GM12878 (cell line): ENCODE data around the gene CYP4F11. TPM values are rescaled to one million over a fixed set of nuclear protein-coding genes. Genes with fewer than 3 reads are reported as not detected.

ENCODE experiments used
- ATAC-seq: fragments of 200-7000 bp; cut with Tn5 transposase; 3 replicates; pipeline ENCODE4 v1.9.1; 2020; ENCODE audit warnings: mild to moderate bottlenecking, moderate library complexity
- BruUV-seq: library from RNA; stranded (reverse); fragments of 400-500 nt; replicated peaks from 2 replicates; lab custom pipeline; 2021; lab: Mats Ljungman, UMichigan
- CTCF ChIA-PET: fragments of 300-600 bp; sonication (Branson Sonifier 250); formaldehyde crosslinking; extraction: SDS; loops from one replicate; lab custom pipeline; 2021; ENCODE audit warnings: inconsistent platforms; lab: Yijun Ruan, JAX
- POLR2A ChIA-PET: fragments of 350-600 bp; formaldehyde crosslinking; extraction: SDS; loops from one replicate; lab custom pipeline; 2021; ENCODE audit warnings: inconsistent platforms; lab: Charles Lee
- RAD21 ChIA-PET: fragments of 300-600 bp; sonication (Branson Sonifier 250); formaldehyde crosslinking; loops from one replicate; lab custom pipeline; 2023; ENCODE audit warnings: antibody characterized with exemption; ENCODE audit not compliant: unreplicated experiment; lab: Charles Lee
- SMC1A ChIA-PET: fragments of 300-600 bp; sonication (Branson Sonifier 250); formaldehyde crosslinking; loops from one replicate; lab custom pipeline; 2023; ENCODE audit not compliant: unreplicated experiment, uncharacterized antibody; lab: Charles Lee
- DNase-seq: peaks from one replicate; pipeline ENCODE4 v3.0.0-alpha.2; 2011; ENCODE audit warnings: low read depth, low spot score
- FAIRE-seq: peaks from 3 replicates; lab custom pipeline; 2011; peaks lifted over from hg19 to GRCh38; lab: Jason Lieb, UNC
- H2AFZ ChIP-seq: 2 replicates; pipeline ENCODE4 v1.6.0; 2011; ENCODE audit warnings: low read depth, low read length, control low read depth; ENCODE audit not compliant: control insufficient read depth
- H3K27ac ChIP-seq: 2 replicates; pipeline ENCODE4 v1.5.1; 2011; ENCODE audit warnings: control low read depth; ENCODE audit not compliant: control insufficient read depth, insufficient read depth
- H3K27me3 ChIP-seq, 2 experiments: replicated peaks in 1 of 2; 2 replicates each; pipeline versions ENCODE4 v1.6.0 to v1.6.1; 2011; ENCODE audit warnings: low read length in 1 of 2; ENCODE audit not compliant: control insufficient read depth in 2 of 2, insufficient read depth in 2 of 2
- H3K36me3 ChIP-seq, 2 experiments: 2 replicates each; pipeline ENCODE4 v1.5.1; 2011; ENCODE audit warnings: low read length in 1 of 2; ENCODE audit not compliant: control insufficient read depth in 2 of 2, insufficient read depth in 2 of 2
- H3K4me1 ChIP-seq: 2 replicates; pipeline ENCODE4 v1.6.1; 2011; ENCODE audit warnings: mild to moderate bottlenecking, low read length, moderate library complexity, mixed read lengths; ENCODE audit not compliant: control insufficient read depth, insufficient read depth
- H3K4me2 ChIP-seq: 2 replicates; pipeline ENCODE4 v1.6.0; 2011; ENCODE audit warnings: control low read depth; ENCODE audit not compliant: control insufficient read depth, insufficient read depth
- H3K4me3 ChIP-seq: fragments of 200-600 bp; sonication (generic); 2 replicates; pipeline ENCODE4 v1.5.1; 2016
- H3K79me2 ChIP-seq: 2 replicates; pipeline ENCODE4 v1.6.0; 2011; ENCODE audit warnings: low read length; ENCODE audit not compliant: control insufficient read depth, insufficient read depth
- H3K9ac ChIP-seq: 2 replicates; pipeline ENCODE4 v1.8.0; 2011; ENCODE audit warnings: low read length, control low read depth, mixed read lengths; ENCODE audit not compliant: control insufficient read depth, insufficient read depth
- H3K9me3 ChIP-seq: replicated peaks from 3 replicates; pipeline ENCODE4 v1.5.1; 2011; ENCODE audit warnings: mild to moderate bottlenecking, low read length; ENCODE audit not compliant: control insufficient read depth, insufficient read depth
- H4K20me1 ChIP-seq: 2 replicates; pipeline ENCODE4 v1.6.0; 2011; ENCODE audit not compliant: control insufficient read depth, insufficient read depth
- CREM ChIP-seq: IDR thresholded peaks from 2 replicates; pipeline ENCODE4 v1.6.1; 2014; ENCODE audit warnings: antibody characterized with exemption, low read depth
- HCFC1 ChIP-seq: fragments of 150-350 bp; IDR thresholded peaks from 2 replicates; pipeline ENCODE4 v1.6.1; 2014; ENCODE audit warnings: low read length
- HDGF ChIP-seq: fragments of 450-650 bp; IDR thresholded peaks from 2 replicates; pipeline ENCODE4 v1.6.1; 2016; ENCODE audit warnings: antibody characterized with exemption
- IKZF2 ChIP-seq, 2 experiments: fragments of 450-650 bp; IDR thresholded peaks; 2 replicates each; pipeline ENCODE4 v1.6.1; 2017; ENCODE audit warnings: mild to moderate bottlenecking in 2 of 2, moderate library complexity in 2 of 2
- MTA2 ChIP-seq: fragments of 450-650 bp; IDR thresholded peaks from 2 replicates; pipeline ENCODE4 v1.6.1; 2016; ENCODE audit warnings: low read depth, mild to moderate bottlenecking, moderate library complexity
- MYC ChIP-seq: IDR thresholded peaks from 2 replicates; pipeline ENCODE4 v1.6.1; 2011; ENCODE audit warnings: mild to moderate bottlenecking, low read length, moderate library complexity, inconsistent platforms; ENCODE audit not compliant: insufficient read depth, insufficient replicate concordance, insufficient read length, severe bottlenecking
- NFYA ChIP-seq: IDR thresholded peaks from 2 replicates; pipeline ENCODE4 v1.6.1; 2011; ENCODE audit warnings: low read depth, mild to moderate bottlenecking, low read length, improper control_type of control experiment, borderline replicate concordance
- PAX5 ChIP-seq: IDR thresholded peaks from 2 replicates; pipeline ENCODE4 v1.6.1; 2011; ENCODE audit warnings: low read depth, low read length, borderline replicate concordance
- PAX8 ChIP-seq: fragments of 450-650 bp; IDR thresholded peaks from 2 replicates; pipeline ENCODE4 v1.6.1; 2017; ENCODE audit warnings: mild to moderate bottlenecking, moderate library complexity
- PML ChIP-seq: IDR thresholded peaks from 2 replicates; pipeline ENCODE4 v1.6.1; 2012; ENCODE audit warnings: low read length, inconsistent platforms
- POU2F2 ChIP-seq: IDR thresholded peaks from 3 replicates; pipeline ENCODE4 v1.6.1; 2011; ENCODE audit warnings: low read depth, mild to moderate bottlenecking, low read length, borderline replicate concordance
- SMAD1 ChIP-seq: fragments of 450-650 bp; IDR thresholded peaks from 2 replicates; pipeline ENCODE4 v1.6.1; 2018; ENCODE audit warnings: mild to moderate bottlenecking, low read depth; ENCODE audit not compliant: partially characterized antibody
- SUPT20H ChIP-seq: IDR thresholded peaks from 2 replicates; pipeline ENCODE4 v1.6.1; 2011; ENCODE audit warnings: low read depth, mild to moderate bottlenecking, low read length, moderate library complexity, borderline replicate concordance; ENCODE audit not compliant: control insufficient read depth
- ZNF24 ChIP-seq: fragments of 450-650 bp; IDR thresholded peaks from 2 replicates; pipeline ENCODE4 v1.6.1; 2017; ENCODE audit warnings: antibody characterized with exemption, mild to moderate bottlenecking
- WGBS: methylation state at CpG from one replicate; pipeline ENCODE4 v1.1.6; 2016; ENCODE audit warnings: low lambda C conversion rate; ENCODE audit not compliant: insufficient replicate concordance, insufficient coverage; ENCODE audit errors: missing lambda C conversion rate; 5-methylcytosine and 5-hydroxymethylcytosine counted together
- in situ Hi-C: fragments of 300-500 bp; cut with MboI; formaldehyde crosslinking; loops from 9 replicates; pipeline ENCODE4 v1.14.3; 2018; ENCODE audit warnings: mixed read lengths
- intact Hi-C: fragments of 100-400 bp; cut with micrococcal nuclease; formaldehyde crosslinking; loops from one replicate; pipeline ENCODE4 v1.14.2; 2022; ENCODE audit not compliant: unreplicated experiment
- polyA plus RNA-seq, 11 experiments: library from polyadenylated mRNA; depleted of rRNA in 4 of 11; unstranded in 6 of 11; stranded (reverse) in 5 of 11; fragments of >200 nt; fragmentation: Nextera tagmentation in 4 of 11; fragmentation: Illumina TruSeq in 1 of 11; extraction: Ambion mirVana in 4 of 11; extraction: Trizol in 1 of 11; gene quantifications; 1 replicate in 1 of 11; 2 replicates in 10 of 11; pipeline versions ENCODE4 v1.2.1 to v1.2.3, GENCODE V29; 2011 to 2016; ENCODE audit warnings: inconsistent platforms in 2 of 11, missing spikeins in 2 of 11, low read depth in 1 of 11
- total RNA-seq, 4 experiments: library from RNA; depleted of rRNA in 3 of 4; stranded (reverse); fragments of >200 nt in 3 of 4; fragmentation: Illumina TruSeq in 1 of 4; extraction: Trizol in 1 of 4; gene quantifications; 2 replicates each; pipeline versions ENCODE4 v1.2.1 to v1.2.3, GENCODE V29; 2013 to 2021
- TF ChIP-seq, protein P1 (sequence below): IDR thresholded peaks from 2 replicates; pipeline ENCODE4 v1.6.1; 2011; ENCODE audit warnings: low read depth, mild to moderate bottlenecking, low read length, moderate library complexity, borderline replicate concordance; ENCODE audit errors: extremely low read depth
- TF ChIP-seq, protein P2 (sequence below): IDR thresholded peaks from 2 replicates; pipeline ENCODE4 v1.6.1; 2012; ENCODE audit warnings: low read length, inconsistent platforms
- TF ChIP-seq, protein P3 (sequence below): fragments of 450-650 bp; IDR thresholded peaks from 2 replicates; pipeline ENCODE4 v1.6.1; 2014; ENCODE audit warnings: mild to moderate bottlenecking
- TF ChIP-seq, protein P4 (sequence below), 3 experiments: IDR thresholded peaks in 2 of 3; conservative IDR thresholded peaks in 1 of 3; 2 replicates each; pipeline ENCODE4 v1.5.1; 2011; ENCODE audit warnings: low read depth in 3 of 3, low read length in 3 of 3, mild to moderate bottlenecking in 3 of 3, control low read depth in 2 of 3, moderate library complexity in 2 of 3, inconsistent platforms in 1 of 3, mixed read lengths in 1 of 3; ENCODE audit not compliant: control insufficient read depth in 2 of 3, insufficient read depth in 1 of 3; ENCODE audit errors: extremely low read depth in 1 of 3

CYP4F11 gene
- total and polyA plus RNA-seq, 10 of the 15 experiments (the other 5 are each of a cell fraction or from before 2014, with no cell fraction given) = not detected

DNA sequence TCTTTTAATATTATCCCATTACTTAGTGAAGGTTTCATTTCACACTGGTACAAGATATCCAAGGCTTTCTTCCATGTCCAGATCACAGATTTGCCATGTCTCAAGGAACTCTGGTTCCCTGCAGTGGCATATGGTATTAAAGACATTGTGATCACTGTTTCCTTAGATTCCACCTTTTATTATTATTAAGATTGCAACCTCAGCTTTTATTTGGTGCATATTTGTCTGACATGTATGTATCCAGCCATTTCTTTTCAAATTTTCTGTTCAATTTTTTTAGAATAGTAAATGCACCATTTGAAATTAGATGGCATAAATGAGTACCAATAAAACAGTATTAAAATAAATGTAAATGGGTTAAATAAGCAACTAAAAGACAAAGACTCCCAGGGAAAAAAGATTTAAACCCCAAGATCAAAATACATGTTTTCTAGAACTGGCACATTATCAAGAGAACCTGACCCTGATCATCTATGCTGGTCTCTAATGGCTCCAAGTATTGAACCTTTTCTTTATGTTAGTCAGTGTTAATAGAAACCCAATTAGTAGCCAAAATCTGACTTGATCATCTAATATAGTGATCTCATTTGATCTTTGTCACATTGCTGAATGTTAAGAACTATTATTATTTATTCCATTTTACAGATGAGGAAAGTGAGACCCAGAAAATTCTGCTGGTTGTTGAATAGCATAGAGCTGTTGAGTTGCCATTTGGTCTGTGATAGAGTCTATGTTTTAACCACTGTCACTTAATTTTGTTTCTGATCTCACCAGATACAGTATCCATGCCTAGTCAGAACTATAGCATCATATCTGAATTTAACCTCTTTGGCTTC, 14.1 kb upstream of the CYP4F11 start, which contains the start of gene OR10H4 (continued):
- TF ChIP-seq, protein P1, sequence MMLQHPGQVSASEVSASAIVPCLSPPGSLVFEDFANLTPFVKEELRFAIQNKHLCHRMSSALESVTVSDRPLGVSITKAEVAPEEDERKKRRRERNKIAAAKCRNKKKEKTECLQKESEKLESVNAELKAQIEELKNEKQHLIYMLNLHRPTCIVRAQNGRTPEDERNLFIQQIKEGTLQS = no peak
- no peak for TF ChIP-seq MTA2
- TF ChIP-seq PAX5 = no peak
- TF ChIP-seq HDGF = no peak
- TF ChIP-seq PML = no peak
- no peak for TF ChIP-seq PAX8
- TF ChIP-seq SUPT20H = no peak

DNA sequence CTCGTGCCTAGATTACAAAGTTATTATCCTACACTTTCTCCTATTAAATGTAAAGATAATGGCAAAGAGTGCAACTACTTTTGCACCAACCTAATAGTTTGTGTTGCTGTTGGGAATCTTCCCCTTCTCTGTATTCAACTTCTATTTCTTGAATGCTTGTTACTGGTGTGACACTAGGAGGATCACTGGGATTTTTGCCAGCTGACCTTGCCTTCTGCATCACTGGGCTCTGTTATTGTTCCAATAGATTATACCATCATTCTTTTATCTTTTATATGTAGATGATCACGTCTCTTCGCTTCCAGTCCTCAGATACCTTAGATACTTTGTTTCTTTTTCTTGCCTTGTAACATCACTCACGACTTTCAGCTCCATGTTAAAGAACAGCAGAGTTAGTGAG, 11.0 kb upstream of the CYP4F11 start:
- BruUV-seq = no TSS peak
- Histone ChIP-seq H3K36me3 (no peaks in the 10 kb centered on the region), H3K27ac (no peak overlapping the region), H3K9ac (no peak overlapping the region), H3K79me2 (no peaks in the 10 kb centered on the region), H3K4me1 (no peaks in the 10 kb centered on the region), H2AFZ (no peak overlapping the region), H3K4me3 (no peak overlapping the region), H4K20me1 (no peaks in the 10 kb centered on the region), H3K4me2 (no peak overlapping the region), H3K9me3 (no peaks in the 10 kb centered on the region; the same call in 2 of the 3 replicates), H3K27me3 (no peaks in the 10 kb centered on the region)
- CTCF ChIA-PET = no interaction called here
- in situ Hi-C loops (no loop called here), intact Hi-C loops (no loop called here)
- DNase-seq (no peak), FAIRE-seq (no peak), ATAC-seq (no peak)
- RAD21 ChIA-PET = no interaction called here
- 5% methylated on average over 4 of the region's 4 CpGs for WGBS
- POLR2A ChIA-PET = no interaction called here
- no peak for TF ChIP-seq NFYA
- no peak for TF ChIP-seq CREM
- TF ChIP-seq MYC = no peak
- TF ChIP-seq POU2F2 = no peak
- TF ChIP-seq, protein P2, sequence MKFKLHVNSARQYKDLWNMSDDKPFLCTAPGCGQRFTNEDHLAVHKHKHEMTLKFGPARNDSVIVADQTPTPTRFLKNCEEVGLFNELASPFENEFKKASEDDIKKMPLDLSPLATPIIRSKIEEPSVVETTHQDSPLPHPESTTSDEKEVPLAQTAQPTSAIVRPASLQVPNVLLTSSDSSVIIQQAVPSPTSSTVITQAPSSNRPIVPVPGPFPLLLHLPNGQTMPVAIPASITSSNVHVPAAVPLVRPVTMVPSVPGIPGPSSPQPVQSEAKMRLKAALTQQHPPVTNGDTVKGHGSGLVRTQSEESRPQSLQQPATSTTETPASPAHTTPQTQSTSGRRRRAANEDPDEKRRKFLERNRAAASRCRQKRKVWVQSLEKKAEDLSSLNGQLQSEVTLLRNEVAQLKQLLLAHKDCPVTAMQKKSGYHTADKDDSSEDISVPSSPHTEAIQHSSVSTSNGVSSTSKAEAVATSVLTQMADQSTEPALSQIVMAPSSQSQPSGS = no peak
- TF ChIP-seq SMAD1 = no peak
- TF ChIP-seq, protein P3, sequence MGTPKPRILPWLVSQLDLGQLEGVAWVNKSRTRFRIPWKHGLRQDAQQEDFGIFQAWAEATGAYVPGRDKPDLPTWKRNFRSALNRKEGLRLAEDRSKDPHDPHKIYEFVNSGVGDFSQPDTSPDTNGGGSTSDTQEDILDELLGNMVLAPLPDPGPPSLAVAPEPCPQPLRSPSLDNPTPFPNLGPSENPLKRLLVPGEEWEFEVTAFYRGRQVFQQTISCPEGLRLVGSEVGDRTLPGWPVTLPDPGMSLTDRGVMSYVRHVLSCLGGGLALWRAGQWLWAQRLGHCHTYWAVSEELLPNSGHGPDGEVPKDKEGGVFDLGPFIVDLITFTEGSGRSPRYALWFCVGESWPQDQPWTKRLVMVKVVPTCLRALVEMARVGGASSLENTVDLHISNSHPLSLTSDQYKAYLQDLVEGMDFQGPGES = no peak
- TF ChIP-seq, protein P4, sequence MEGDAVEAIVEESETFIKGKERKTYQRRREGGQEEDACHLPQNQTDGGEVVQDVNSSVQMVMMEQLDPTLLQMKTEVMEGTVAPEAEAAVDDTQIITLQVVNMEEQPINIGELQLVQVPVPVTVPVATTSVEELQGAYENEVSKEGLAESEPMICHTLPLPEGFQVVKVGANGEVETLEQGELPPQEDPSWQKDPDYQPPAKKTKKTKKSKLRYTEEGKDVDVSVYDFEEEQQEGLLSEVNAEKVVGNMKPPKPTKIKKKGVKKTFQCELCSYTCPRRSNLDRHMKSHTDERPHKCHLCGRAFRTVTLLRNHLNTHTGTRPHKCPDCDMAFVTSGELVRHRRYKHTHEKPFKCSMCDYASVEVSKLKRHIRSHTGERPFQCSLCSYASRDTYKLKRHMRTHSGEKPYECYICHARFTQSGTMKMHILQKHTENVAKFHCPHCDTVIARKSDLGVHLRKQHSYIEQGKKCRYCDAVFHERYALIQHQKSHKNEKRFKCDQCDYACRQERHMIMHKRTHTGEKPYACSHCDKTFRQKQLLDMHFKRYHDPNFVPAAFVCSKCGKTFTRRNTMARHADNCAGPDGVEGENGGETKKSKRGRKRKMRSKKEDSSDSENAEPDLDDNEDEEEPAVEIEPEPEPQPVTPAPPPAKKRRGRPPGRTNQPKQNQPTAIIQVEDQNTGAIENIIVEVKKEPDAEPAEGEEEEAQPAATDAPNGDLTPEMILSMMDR (IDR thresholded peaks at IDR 0.05 in 2 of 3, conservative IDR thresholded peaks at IDR 0.05 in 1 of 3; ENCODE audit: control insufficient read depth in 2 of 3, extremely low read depth in 1 of 3, insufficient read depth in 1 of 3, low read depth in 3 of 3, low read length in 3 of 3) = no peak
- no peak for TF ChIP-seq ZNF24
- no peak for TF ChIP-seq HCFC1
- TF ChIP-seq IKZF2 (IDR thresholded peaks at IDR 0.05) = no peak
- SMC1A ChIA-PET = no interaction called here
